NCI-H2196 (cell line): ENCODE measurements around the gene ELP6.

ENCODE experiments used
- DNase-seq: peaks from one replicate; lab custom pipeline; 2025; ENCODE audit not compliant: unreplicated experiment; lab: John Stamatoyannopoulos, UW

The ELP6 gene, protein sequence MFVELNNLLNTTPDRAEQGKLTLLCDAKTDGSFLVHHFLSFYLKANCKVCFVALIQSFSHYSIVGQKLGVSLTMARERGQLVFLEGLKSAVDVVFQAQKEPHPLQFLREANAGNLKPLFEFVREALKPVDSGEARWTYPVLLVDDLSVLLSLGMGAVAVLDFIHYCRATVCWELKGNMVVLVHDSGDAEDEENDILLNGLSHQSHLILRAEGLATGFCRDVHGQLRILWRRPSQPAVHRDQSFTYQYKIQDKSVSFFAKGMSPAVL

GRCh38 chr3:47513125-47513929, at the start of gene ELP6:
Gene ELP6 (minus strand): TSS chr3:47513712. CDS start chr3:47513590, 122 bp downstream.
- peak; percentile 89 for DNase-seq

GRCh38 chr3:47556351-47556750, 42.8 kb upstream of the ELP6 start:
- DNase-seq, result no peak

DNA sequence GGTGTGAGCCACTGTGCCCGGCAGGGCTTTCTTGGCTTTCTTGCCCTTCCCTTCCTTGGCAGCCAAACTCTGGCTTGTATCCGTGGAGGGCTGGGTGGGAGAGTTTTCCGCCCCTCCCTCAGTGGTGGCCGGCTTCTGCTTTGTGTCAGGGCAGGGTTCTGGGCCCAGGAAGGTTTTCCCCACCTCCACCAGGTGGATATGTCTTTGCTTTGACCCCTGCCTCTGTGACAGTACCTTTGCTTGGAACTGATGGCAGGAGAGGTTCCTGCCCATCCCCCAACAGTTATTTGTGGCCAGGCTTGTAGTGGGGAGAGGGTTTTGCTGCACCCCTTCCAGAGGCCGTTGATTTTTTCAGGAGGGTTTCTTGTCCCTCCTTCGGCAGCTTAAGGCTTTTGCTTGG, 40.8 kb upstream of the ELP6 start:
- no peak for DNase-seq

- DNase-seq, result no peak
Measured at GRCh38 chr3:47553407-47553806, 39.9 kb upstream of the ELP6 start.

DNA sequence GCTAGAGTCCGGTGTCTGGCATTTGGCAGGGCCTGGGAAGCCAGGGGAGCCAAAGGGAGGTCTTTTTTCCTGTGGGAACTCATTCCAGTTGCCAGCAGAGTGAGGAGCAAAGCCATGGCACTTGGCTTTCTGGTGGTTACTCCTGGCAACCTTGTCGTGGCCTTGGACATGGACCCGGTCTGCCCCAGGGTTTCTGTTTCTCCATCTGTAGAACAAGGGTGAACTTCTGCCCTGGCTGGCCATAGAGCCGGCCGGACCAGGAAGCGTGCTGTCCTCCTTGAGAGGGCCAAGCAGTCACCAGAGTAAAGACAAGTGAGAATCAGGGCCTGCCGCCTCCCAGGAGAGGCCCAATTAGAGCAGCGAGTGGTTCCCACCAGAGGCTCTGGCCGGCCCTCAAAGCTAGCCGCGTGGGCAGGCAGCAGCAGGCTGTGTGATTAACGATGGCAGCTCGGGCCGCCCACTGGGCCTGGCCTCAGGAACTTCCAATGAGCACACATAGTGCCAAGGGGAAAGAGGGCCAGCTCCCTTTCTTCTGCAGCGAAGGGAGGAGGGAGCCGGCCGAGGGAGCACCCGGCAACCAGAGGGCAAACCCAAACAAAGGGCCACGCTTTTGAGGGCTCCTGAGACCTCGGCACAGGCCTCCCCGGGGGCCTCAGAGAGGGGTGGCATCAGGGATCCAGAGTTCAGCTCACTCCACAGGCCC, 29.1 kb upstream of the ELP6 start:
- no peak for DNase-seq

GRCh38 chr3:47541583-47542108, 28.1 kb upstream of the ELP6 start:
- no peak for DNase-seq

DNA sequence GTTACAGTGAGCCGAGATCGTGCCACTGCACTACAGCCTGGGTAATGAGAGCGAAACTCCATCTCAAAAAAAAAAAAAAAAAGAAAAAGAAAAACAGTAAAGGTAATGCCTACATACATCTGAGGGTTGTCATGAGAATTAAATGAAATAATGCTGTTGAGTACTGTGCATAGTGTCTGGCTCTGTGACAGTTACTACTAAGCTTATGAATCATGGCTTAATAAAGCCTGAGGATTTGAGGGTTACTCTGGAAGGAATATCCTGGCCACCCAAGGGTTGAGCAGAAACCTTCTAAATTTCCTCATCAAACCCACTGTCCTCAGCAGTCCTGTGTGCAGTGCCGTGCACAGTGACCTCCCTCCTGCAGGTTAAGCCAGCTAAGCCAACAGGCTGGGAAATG, 26.8 kb upstream of the ELP6 start:
- no peak for DNase-seq

- DNase-seq, result no peak
Measured at GRCh38 chr3:47536967-47537366, 23.5 kb upstream of the ELP6 start.

- DNase-seq, result no peak
Measured at GRCh38 chr3:47536221-47536891, 22.8 kb upstream of the ELP6 start.

- no peak for DNase-seq
Measured at GRCh38 chr3:47533996-47534454, 20.5 kb upstream of the ELP6 start.

- DNase-seq, result no peak
Measured at GRCh38 chr3:47533481-47533880, 20.0 kb upstream of the ELP6 start.

GRCh38 chr3:47527952-47528725, 14.6 kb upstream of the ELP6 start:
- no peak for DNase-seq

- no peak for DNase-seq
Measured at GRCh38 chr3:47525617-47526016, 12.1 kb upstream of the ELP6 start.

DNA sequence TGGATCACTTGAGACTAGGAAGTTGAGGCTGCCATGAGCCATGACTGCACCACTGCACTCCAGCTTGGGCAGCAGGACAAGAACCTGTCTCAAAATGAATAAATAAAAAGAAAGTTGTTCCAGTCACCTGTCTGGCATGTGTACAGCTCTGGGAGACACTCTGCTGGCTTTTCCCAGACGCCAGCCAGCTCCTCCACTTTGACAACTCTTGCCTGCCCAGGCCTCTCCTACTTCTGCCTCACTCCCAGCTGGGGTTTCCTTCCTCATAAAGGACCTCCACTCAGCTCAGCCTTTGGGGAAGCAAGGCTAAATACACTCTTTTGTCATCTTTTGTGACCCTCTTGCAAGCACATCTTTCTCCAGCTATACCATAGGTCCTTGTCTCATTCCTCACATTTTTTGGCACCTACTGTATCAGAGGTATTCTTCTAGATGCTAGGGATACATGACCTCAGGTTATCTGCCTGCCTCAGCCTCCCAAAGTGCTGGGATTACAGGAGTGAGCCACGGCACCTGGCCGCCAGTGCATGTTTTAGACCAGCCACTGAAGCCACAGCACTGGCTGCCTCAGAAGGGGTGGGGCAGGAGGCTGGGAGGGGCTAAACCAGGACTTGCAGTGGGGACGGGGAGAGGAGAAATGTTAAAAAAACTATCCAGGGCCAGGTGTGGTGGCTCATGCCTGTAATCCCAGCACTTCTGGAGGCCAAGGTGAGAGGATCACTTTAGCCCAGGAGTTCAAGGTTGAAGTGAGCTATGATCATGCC, 10.0 kb upstream of the ELP6 start:
- DNase-seq, result no peak

GRCh38 chr3:47522082-47522987, 8.8 kb upstream of the ELP6 start:
- DNase-seq, result peak; percentile 68

GRCh38 chr3:47520756-47521155, 7.2 kb upstream of the ELP6 start:
- DNase-seq, result no peak

DNA sequence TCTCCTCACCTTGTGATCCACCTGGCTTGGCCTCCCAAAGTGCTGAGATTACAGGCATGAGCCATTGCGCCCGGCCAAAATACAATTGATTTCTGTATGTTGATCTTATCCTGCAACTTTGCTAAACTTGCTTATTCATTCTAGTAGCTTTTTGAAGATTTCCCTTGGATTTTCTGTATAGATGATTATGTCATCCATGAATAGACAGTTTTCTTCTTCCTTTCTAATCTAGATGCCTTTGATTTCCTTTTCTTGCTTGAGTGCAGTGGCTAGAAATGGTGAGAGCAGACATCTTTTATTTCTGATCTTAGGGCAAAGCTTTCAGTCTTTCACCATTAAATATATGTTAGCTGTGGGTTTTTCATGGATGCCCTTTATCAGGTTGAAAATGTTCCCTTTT, 4.4 kb upstream of the ELP6 start:
- DNase-seq, result no peak

DNA sequence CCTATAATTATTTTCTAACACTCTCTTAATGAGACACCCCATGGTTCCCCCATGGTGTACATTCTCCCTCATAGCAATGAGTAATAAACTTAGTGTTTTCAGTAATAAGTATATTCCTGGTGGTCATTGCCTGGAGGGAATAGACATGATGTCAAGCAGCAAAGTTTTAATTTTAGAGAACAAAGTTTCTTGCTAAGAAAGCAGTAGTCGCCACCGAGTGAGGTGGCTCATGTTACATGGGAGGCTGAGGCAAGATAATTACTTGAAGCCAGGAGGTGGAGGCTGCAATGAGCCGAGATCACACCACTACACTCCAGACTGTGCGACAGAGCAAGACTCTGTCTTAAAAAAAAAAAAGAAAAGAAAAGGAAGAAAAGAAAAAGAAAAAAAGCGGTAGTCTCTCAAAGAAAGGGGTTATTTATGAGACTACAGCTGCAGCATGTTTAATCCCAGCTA, 2.4 kb upstream of the ELP6 start:
- DNase-seq, result no peak
